ENCODE data around the gene RNMT.
"Not testable (repeated sequence)": the region's sequence is repeated elsewhere in the genome, so short reads cannot be mapped to it uniquely, and the experiment has no call there.

The RNMT gene

GRCh38 chr18:13726232-13726971, at the start of gene RNMT, which contains the start of gene FAM210A:
RNMT (plus strand) TSS chr18:13726673; CDS start chr18:13731518, 4,845 bp downstream.
FAM210A (minus strand) TSS chr18:13726558; CDS start chr18:13682077, 44,481 bp downstream.
- DNase-seq, result peak; percentile 74 to 98 (median 95)

GRCh38 chr18:13677350-13677749, 49.1 kb upstream of the RNMT start:
- DNase-seq, result not testable (repeated sequence)

GRCh38 chr18:13680612-13681011, 45.9 kb upstream of the RNMT start:
- peak in 7 of 58 donors; percentile 9 to 19 (median 14) for DNase-seq

- peak in 2 of 58 donors; percentile 12 to 21 for DNase-seq
Observed at GRCh38 chr18:13681701-13682100, 44.8 kb upstream of the RNMT start.

GRCh38 chr18:13684546-13684945, 41.9 kb upstream of the RNMT start:
- no peak for DNase-seq

- DNase-seq, result peak in 1 of 58 donors; percentile 30
Observed at GRCh38 chr18:13688191-13689136, 38.0 kb upstream of the RNMT start.

- DNase-seq, result not testable (repeated sequence)
Observed at GRCh38 chr18:13690060-13690459, 36.4 kb upstream of the RNMT start.

GRCh38 chr18:13695337-13695736, 31.1 kb upstream of the RNMT start:
- DNase-seq, result not testable (repeated sequence)

- DNase-seq, result no peak
Observed at GRCh38 chr18:13696961-13697360, 29.5 kb upstream of the RNMT start.

- DNase-seq, result no peak
Observed at GRCh38 chr18:13700153-13700552, 26.3 kb upstream of the RNMT start.

- DNase-seq, result no peak
Observed at GRCh38 chr18:13703899-13704298, 22.6 kb upstream of the RNMT start.

GRCh38 chr18:13710414-13710831, 16.1 kb upstream of the RNMT start:
- no peak for DNase-seq

- DNase-seq, result no peak
Observed at GRCh38 chr18:13712400-13713131, 13.9 kb upstream of the RNMT start.

GRCh38 chr18:13713455-13714055, 12.9 kb upstream of the RNMT start:
- no peak for DNase-seq

- DNase-seq, result no peak
Observed at GRCh38 chr18:13715330-13715729, 11.1 kb upstream of the RNMT start.

- DNase-seq, result no peak
Observed at GRCh38 chr18:13716916-13717315, 9.6 kb upstream of the RNMT start.

GRCh38 chr18:13720123-13720522, 6.3 kb upstream of the RNMT start:
- no peak for DNase-seq

- DNase-seq, result no peak
Observed at GRCh38 chr18:13720847-13721246, 5.6 kb upstream of the RNMT start.

GRCh38 chr18:13725566-13726231, 774 bp upstream of the RNMT start:
- DNase-seq, result peak in 8 of 58 donors; percentile 1 to 52 (median 17)

GRCh38 chr18:13726972-13727331, 479 bp downstream of the RNMT start:
- DNase-seq, result peak in 24 of 58 donors; percentile 32 to 70 (median 52)

All from anterior cingulate cortex (tissue), 58 donors.